PC-9 (cell line): ENCODE data around the gene MYBL2. TPM values are rescaled to one million over a fixed set of nuclear protein-coding genes. Genes with fewer than 3 reads are reported as not detected.
A peak's percentile ranks its signal among the peaks of the same experiment; 100 is the strongest.

ENCODE experiments used
- Bru-seq: library from RNA; stranded (reverse); fragments of 400-500 nt; gene quantifications from one replicate; lab custom pipeline; 2021; lab: Mats Ljungman, UMichigan
- BruChase-seq, 2 experiments: library from RNA; stranded (reverse); fragments of 400-500 nt; gene quantifications; one replicate each; lab custom pipeline; 2021; lab: Mats Ljungman, UMichigan
- BruUV-seq: library from RNA; stranded (reverse); fragments of 400-500 nt; replicated peaks from 2 replicates; lab custom pipeline; 2021; lab: Mats Ljungman, UMichigan
- CTCF ChIA-PET: fragments of 300-600 bp; sonication (Branson Sonifier 250); formaldehyde crosslinking; loops from one replicate; lab custom pipeline; 2022; ENCODE audit warnings: antibody characterized with exemption; lab: Charles Lee
- POLR2A ChIA-PET: fragments of 300-600 bp; sonication (Branson Sonifier 250); formaldehyde crosslinking; loops from one replicate; lab custom pipeline; 2022; ENCODE audit warnings: antibody characterized with exemption; ENCODE audit not compliant: unreplicated experiment; lab: Charles Lee
- DNase-seq, 2 experiments: peaks; one replicate each; pipeline versions ENCODE4 v3.0.0 to v3.0.0-alpha.2; 2015 to 2022; ENCODE audit warnings: mixed read lengths in 1 of 2
- H2AFZ ChIP-seq: fragments of 200-600 bp; sonication (generic); 2 replicates; pipeline ENCODE4 v1.8.1; 2017; ENCODE audit warnings: antibody characterized with exemption
- H3F3A ChIP-seq: fragments of 200-600 bp; sonication (generic); 2 replicates; pipeline ENCODE4 v1.8.1; 2017; ENCODE audit warnings: antibody characterized with exemption, mild to moderate bottlenecking, low read depth; ENCODE audit not compliant: insufficient read depth
- H3K27ac ChIP-seq: fragments of 200-600 bp; sonication (generic); 2 replicates; pipeline ENCODE4 v1.6.1; 2016; ENCODE audit warnings: mixed run types
- H3K27me3 ChIP-seq: fragments of 200-600 bp; sonication (generic); 2 replicates; pipeline ENCODE4 v1.6.1; 2016; ENCODE audit warnings: low read depth, mixed run types; ENCODE audit not compliant: insufficient read depth
- H3K36me3 ChIP-seq: fragments of 200-600 bp; sonication (generic); 2 replicates; pipeline ENCODE4 v1.6.1; 2016; ENCODE audit warnings: low read depth, mixed run types
- H3K4me1 ChIP-seq: fragments of 200-600 bp; sonication (generic); replicated peaks from 2 replicates; pipeline ENCODE4 v1.6.1; 2016; ENCODE audit warnings: mixed run types; ENCODE audit not compliant: insufficient read depth
- H3K4me2 ChIP-seq: fragments of 200-600 bp; sonication (generic); 2 replicates; pipeline ENCODE4 v1.6.1; 2017; ENCODE audit warnings: mixed run types
- H3K4me3 ChIP-seq: fragments of 200-600 bp; sonication (generic); 2 replicates; pipeline ENCODE4 v1.6.1; 2016; ENCODE audit warnings: mixed run types
- H3K79me2 ChIP-seq: fragments of 200-600 bp; sonication (generic); 2 replicates; pipeline ENCODE4 v1.6.1; 2017; ENCODE audit warnings: low read depth, mixed run types
- H3K9me2 ChIP-seq: fragments of 200-600 bp; sonication (generic); 2 replicates; pipeline ENCODE4 v1.8.1; 2017; ENCODE audit warnings: mild to moderate bottlenecking; ENCODE audit not compliant: insufficient read depth
- H3K9me3 ChIP-seq: fragments of 200-600 bp; sonication (generic); 2 replicates; pipeline ENCODE4 v1.8.1; 2016; ENCODE audit warnings: low read depth; ENCODE audit not compliant: insufficient read depth
- H4K20me1 ChIP-seq: fragments of 200-600 bp; sonication (generic); 2 replicates; pipeline ENCODE4 v1.8.1; 2017; ENCODE audit not compliant: insufficient read depth
- CTCF ChIP-seq: fragments of 200-600 bp; sonication (generic); conservative IDR thresholded peaks from 2 replicates; pipeline ENCODE4 v1.6.1; 2017; ENCODE audit warnings: mixed run types, antibody characterized with exemption, mild to moderate bottlenecking, moderate library complexity
- EZH2 ChIP-seq: fragments of 200-600 bp; sonication (generic); IDR thresholded peaks from 2 replicates; pipeline ENCODE4 v1.8.0; 2017; ENCODE audit warnings: antibody characterized with exemption, low read depth
- intact Hi-C: fragments of 100-400 bp; cut with micrococcal nuclease; formaldehyde crosslinking; loops from one replicate; pipeline ENCODE4 v1.10.0; 2022; ENCODE audit not compliant: unreplicated experiment
- long read RNA-seq: library from polyadenylated mRNA; stranded (forward); transcript quantifications from one replicate; pipeline ENCODE4 v2.0.0, GENCODE V29; 2022
- total RNA-seq: library from RNA; stranded (reverse); gene quantifications from 2 replicates; pipeline ENCODE4 v1.2.3, GENCODE V29; 2021

Gene MYBL2
- total RNA-seq (124 and 152 TPM in 2 replicates), Bru-seq, nascent RNA (percentile 84 among the genes with signal in this experiment), BruChase-seq, experiment 1, labeled RNA remaining after a 2-hour chase (percentile 68 among the genes with signal in this experiment), BruChase-seq, experiment 2, labeled RNA remaining after a 6-hour chase (percentile 84 among the genes with signal in this experiment)
- long read RNA-seq, transcript MYBL2-202 (13 exons, 2,704 nt): minor isoform, 6 of 426 reads
- long read RNA-seq, transcript MYBL2-201 (14 exons, 2,639 nt): major isoform, 338 of 426 reads
- long read RNA-seq, partial matches to known transcripts: 38 of 426 reads
- long read RNA-seq, other reads (novel, unspliced or antisense): 44 of 426 reads

- BruUV-seq: TSS peak; percentile 36
- Histone ChIP-seq H3K36me3 (no peaks in the 10 kb centered on the region), H3K9me3 (no peaks in the 10 kb centered on the region), H2AFZ (peak within 1 kb of the TSS; percentile 82), H3K4me3 (peak within 1 kb of the TSS; percentile 70), H3K27ac (no peak within 1 kb of the TSS), H3K4me2 (peak within 1 kb of the TSS; percentile 97), H3F3A (peaks cover 28% of the 10 kb centered on the region; the same call in 1 of the 2 replicates), H3K9me2 (no peaks in the 10 kb centered on the region), H3K27me3 (no peaks in the 10 kb centered on the region), H3K4me1 (peaks cover 33% of the 10 kb centered on the region), H4K20me1 (0 out of 2 replicates have a peak, but pooled peaks cover 6% of the 10 kb centered on the region), H3K79me2 (peaks cover 29% of the 10 kb centered on the region)
- intact Hi-C loops: loop anchor here (5.0 kb wide), 1 partner anchor 209 kb away; the partner anchor contains the start of gene SRSF6
- peak; percentile 40 to 72 for DNase-seq
- CTCF ChIA-PET: interaction anchor here (0.6 kb wide), 1 partner anchor 143 kb away, joined by 11 read pairs; no protein-coding TSS in a partner anchor
- TF ChIP-seq CTCF (no peak), EZH2 (no peak)
- POLR2A ChIA-PET: interaction anchor here (0.7 kb wide), 1 partner anchor 287 kb away, joined by 4 read pairs; no protein-coding TSS in a partner anchor
Measured at GRCh38 chr20:43666376-43667328, at the start of gene MYBL2. TSS of gene MYBL2 (plus strand) at chr20:43667114. CDS start at chr20:43667284, 170 bp downstream.

- Histone ChIP-seq H3K36me3 (peaks cover 14% of the 10 kb centered on the region; the same call in 1 of the 2 replicates), H3K9me3 (no peaks in the 10 kb centered on the region), H3K9me2 (no peaks in the 10 kb centered on the region), H4K20me1 (no peaks in the 10 kb centered on the region), H3K4me2 (no peak overlapping the region), H3F3A (no peaks in the 10 kb centered on the region; the same call in 1 of the 2 replicates), H3K27ac (no peak overlapping the region), H2AFZ (no peak overlapping the region), H3K4me1 (no peaks in the 10 kb centered on the region), H3K4me3 (no peak overlapping the region), H3K79me2 (no peaks in the 10 kb centered on the region), H3K27me3 (no peaks in the 10 kb centered on the region)
- DNase-seq: no peak
- POLR2A ChIA-PET: no interaction called here
- BruUV-seq: no TSS peak
- CTCF ChIA-PET: no interaction called here
- intact Hi-C loops: no loop called here
- TF ChIP-seq CTCF (no peak), EZH2 (no peak)
Measured at GRCh38 chr20:43631598-43631997, 35.3 kb upstream of the MYBL2 start.

GRCh38 chr20:43636429-43636828 lies 30.5 kb upstream of the MYBL2 start:
- Histone ChIP-seq H3K9me2 (no peaks in the 10 kb centered on the region), H3K4me3 (no peak overlapping the region), H3K36me3 (peaks cover 14% of the 10 kb centered on the region; the same call in 1 of the 2 replicates), H4K20me1 (no peaks in the 10 kb centered on the region), H3K27ac (no peak overlapping the region), H3F3A (no peaks in the 10 kb centered on the region), H3K4me2 (no peak overlapping the region), H3K27me3 (no peaks in the 10 kb centered on the region), H3K9me3 (no peaks in the 10 kb centered on the region), H3K4me1 (no peaks in the 10 kb centered on the region), H2AFZ (no peak overlapping the region), H3K79me2 (no peaks in the 10 kb centered on the region)
- ChIA-PET CTCF (interaction anchor here (0.7 kb wide), 1 partner anchor 98 kb away, joined by 3 read pairs; no protein-coding TSS in a partner anchor), POLR2A (no interaction called here)
- intact Hi-C loops: no loop called here
- BruUV-seq: no TSS peak
- DNase-seq: no peak
- TF ChIP-seq EZH2 (no peak), CTCF (no peak)
